HCT116 (cell line): Measurements from ENCODE around the gene MAP1LC3B. TPM values are rescaled to one million over a fixed set of nuclear protein-coding genes. Genes with fewer than 3 reads are reported as not detected.

ENCODE experiments used
- ATAC-seq: fragments of 200-7000 bp; cut with Tn5 transposase; 2 replicates; pipeline ENCODE4 v1.9.1; 2020; ENCODE audit warnings: mild to moderate bottlenecking, moderate library complexity
- BruUV-seq: library from RNA; stranded (reverse); fragments of 400-500 nt; replicated peaks from 2 replicates; lab custom pipeline; 2021; lab: Mats Ljungman, UMichigan
- CTCF ChIA-PET: fragments of 300-600 bp; sonication (Branson Sonifier 250); formaldehyde crosslinking; loops from one replicate; lab custom pipeline; 2021; ENCODE audit warnings: antibody characterized with exemption; lab: Charles Lee
- POLR2A ChIA-PET: fragments of 300-600, 350-600 bp; sonication (Branson Sonifier 250); formaldehyde crosslinking; loops from one replicate; lab custom pipeline; 2021; ENCODE audit warnings: antibody characterized with exemption; lab: Charles Lee
- RAD21 ChIA-PET, 2 experiments: fragments of 300-600 bp; sonication (Branson Sonifier 250); formaldehyde crosslinking; loops; one replicate each; lab custom pipeline; 2023; ENCODE audit warnings: low total read pairs in 2 of 2; ENCODE audit not compliant: uncharacterized antibody in 2 of 2, unreplicated experiment in 2 of 2, low non-redundant PET in 1 of 2; lab: Charles Lee
- DNase-seq: peaks from one replicate; pipeline ENCODE4 v3.0.0-alpha.2; 2010; ENCODE audit warnings: low read depth, low spot score
- H2AFZ ChIP-seq: fragments of 200-600 bp; shearing (Covaris generic), sonication (generic); 2 replicates; pipeline ENCODE4 v1.6.1; 2017; ENCODE audit warnings: low read depth, mixed run types, mixed read lengths, antibody characterized with exemption, low read length; ENCODE audit not compliant: poor library complexity, severe bottlenecking
- H3K27ac ChIP-seq: 2 replicates; pipeline ENCODE4 v1.5.1; 2012; ENCODE audit warnings: low read depth, low read length
- H3K27me3 ChIP-seq: fragments of 200-600 bp; sonication (generic); 2 replicates; pipeline ENCODE4 v1.6.1; 2016; ENCODE audit warnings: mixed run types, low read length, mixed read lengths; ENCODE audit not compliant: insufficient read depth
- H3K36me3 ChIP-seq, 2 experiments: fragments of 200-500 bp in 1 of 2; fragments of 200-600 bp in 1 of 2; sonication (Bioruptor generic) in 1 of 2; sonication (generic) in 1 of 2; 2 replicates each; pipeline versions ENCODE4 v1.5.1 to v1.6.1; 2014 to 2016; ENCODE audit warnings: low read length in 2 of 2, inconsistent platforms in 1 of 2, mixed read lengths in 1 of 2, mixed run types in 1 of 2; ENCODE audit not compliant: insufficient read depth in 2 of 2, control insufficient read depth in 1 of 2
- H3K4me1 ChIP-seq, 2 experiments: fragments of 200-600 bp in 1 of 2; sonication (generic) in 1 of 2; 2 replicates each; pipeline versions ENCODE4 v1.5.1 to v1.6.1; 2012 to 2017; ENCODE audit warnings: low read length in 2 of 2, inconsistent platforms in 1 of 2, mild to moderate bottlenecking in 1 of 2, mixed read lengths in 1 of 2, mixed run types in 1 of 2, moderate library complexity in 1 of 2; ENCODE audit not compliant: insufficient read depth in 2 of 2, control insufficient read depth in 1 of 2
- H3K4me2 ChIP-seq: fragments of 200-600 bp; sonication (generic); 2 replicates; pipeline ENCODE4 v1.6.1; 2017; ENCODE audit warnings: mixed run types, low read length, mixed read lengths
- H3K4me3 ChIP-seq, 2 experiments: fragments of 200-600 bp in 1 of 2; sonication (generic) in 1 of 2; replicated peaks in 1 of 2; 2 replicates each; pipeline ENCODE4 v1.5.1; 2011 to 2016; ENCODE audit warnings: low read length in 2 of 2, control low read depth in 1 of 2, low read depth in 1 of 2, mild to moderate bottlenecking in 1 of 2, mixed read lengths in 1 of 2, mixed run types in 1 of 2
- H3K79me2 ChIP-seq: fragments of 200-600 bp; sonication (generic); 2 replicates; pipeline ENCODE4 v1.6.1; 2017; ENCODE audit warnings: mild to moderate bottlenecking, mixed run types, low read length, moderate library complexity, mixed read lengths; ENCODE audit not compliant: insufficient read depth
- H3K9ac ChIP-seq: fragments of 200-600 bp; sonication (generic); 2 replicates; pipeline ENCODE4 v1.6.1; 2016; ENCODE audit warnings: low read length, mixed read lengths
- H3K9me2 ChIP-seq: fragments of 200-600 bp; sonication (generic), shearing (Covaris generic); 2 replicates; pipeline ENCODE4 v1.6.1; 2017; ENCODE audit warnings: mixed run types, mild to moderate bottlenecking, moderate library complexity; ENCODE audit not compliant: insufficient read depth
- H3K9me3 ChIP-seq, 2 experiments: fragments of 200-500 bp in 1 of 2; fragments of 200-600 bp in 1 of 2; sonication (Bioruptor generic) in 1 of 2; sonication (generic) in 1 of 2; 2 replicates each; pipeline ENCODE4 v1.6.1; 2014 to 2017; ENCODE audit warnings: low read length in 2 of 2, mixed read lengths in 2 of 2, inconsistent platforms in 1 of 2, low read depth in 1 of 2, mild to moderate bottlenecking in 1 of 2, mixed run types in 1 of 2, moderate library complexity in 1 of 2; ENCODE audit not compliant: control insufficient read depth in 1 of 2, insufficient read depth in 1 of 2
- H4K20me1 ChIP-seq: fragments of 200-600 bp; sonication (generic), shearing (Covaris generic); 2 replicates; pipeline ENCODE4 v1.6.1; 2017; ENCODE audit warnings: mixed run types, mild to moderate bottlenecking, moderate library complexity; ENCODE audit not compliant: insufficient read depth
- CEBPB ChIP-seq: IDR thresholded peaks from 2 replicates; pipeline ENCODE4 v1.6.1; 2012; ENCODE audit warnings: low read depth
- EGR1 ChIP-seq: IDR thresholded peaks from 2 replicates; pipeline ENCODE4 v1.6.1; 2012; ENCODE audit warnings: low read depth
- EZH2 ChIP-seq: fragments of 200-600 bp; sonication (generic); IDR thresholded peaks from 2 replicates; pipeline ENCODE4 v1.6.1; 2017; ENCODE audit warnings: antibody characterized with exemption, mixed run types
- EZH2phosphoT487 ChIP-seq: fragments of 200-600 bp; IDR thresholded peaks from 2 replicates; pipeline ENCODE4 v1.6.1; 2018; ENCODE audit warnings: antibody characterized with exemption, borderline replicate concordance
- FOSL1 ChIP-seq: IDR thresholded peaks from 2 replicates; pipeline ENCODE4 v1.6.1; 2012; ENCODE audit warnings: low read depth
- JUND ChIP-seq: IDR thresholded peaks from 2 replicates; pipeline ENCODE4 v1.6.1; 2012
- POLR2A ChIP-seq: IDR thresholded peaks from 2 replicates; pipeline ENCODE4 v1.7.0; 2011; ENCODE audit warnings: borderline replicate concordance; ENCODE audit not compliant: insufficient read depth, insufficient read length; ENCODE audit errors: extremely low read depth
- POLR2AphosphoS5 ChIP-seq: IDR thresholded peaks from 2 replicates; pipeline ENCODE4 v1.6.1; 2011; ENCODE audit warnings: mild to moderate bottlenecking, low read depth, low read length, moderate library complexity
- RAD21 ChIP-seq: IDR thresholded peaks from 2 replicates; pipeline ENCODE4 v1.6.1; 2012; ENCODE audit warnings: low read depth, mild to moderate bottlenecking
- SRF ChIP-seq: IDR thresholded peaks from 2 replicates; pipeline ENCODE4 v1.6.1; 2012; ENCODE audit warnings: low read depth
- TCF7L2 ChIP-seq: IDR thresholded peaks from 2 replicates; pipeline ENCODE4 v1.7.0; 2011; ENCODE audit warnings: borderline replicate concordance, inconsistent platforms; ENCODE audit not compliant: insufficient read depth, insufficient read length; ENCODE audit errors: extremely low read depth
- YY1 ChIP-seq: IDR thresholded peaks from 2 replicates; pipeline ENCODE4 v1.6.1; 2011; ENCODE audit warnings: low read length, low read depth, moderate library complexity, mild to moderate bottlenecking; ENCODE audit not compliant: insufficient replicate concordance; ENCODE audit errors: extremely low read depth
- ZFX ChIP-seq: fragments of 450-650 bp; IDR thresholded peaks from 2 replicates; pipeline ENCODE4 v1.6.1; 2017
- intact Hi-C: fragments of 100-400 bp; cut with micrococcal nuclease; formaldehyde crosslinking; loops from 2 replicates; pipeline ENCODE4 v1.10.0; 2022
- total RNA-seq: library from RNA; stranded (reverse); gene quantifications from one replicate; pipeline ENCODE4 v1.2.1, GENCODE V29; 2021; ENCODE audit not compliant: unreplicated experiment
- TF ChIP-seq, protein P1 (sequence below): IDR thresholded peaks from 2 replicates; pipeline ENCODE4 v1.6.1; 2012
- TF ChIP-seq, protein P2 (sequence below): IDR thresholded peaks from 2 replicates; pipeline ENCODE4 v1.6.1; 2012

Gene MAP1LC3B
- total RNA-seq, 1 experiment from 2014 or later, result 93.8 TPM

GRCh38 chr16:87410530-87410929 is 18.4 kb downstream of the MAP1LC3B start:
- intact Hi-C loops, result no loop called here
- BruUV-seq, result no TSS peak
- no peaks in the 10 kb centered on the region for H3K79me2 ChIP-seq
- ChIA-PET RAD21 (no interaction called here), POLR2A (no interaction called here), CTCF (interaction anchor here (0.9 to 1.2 kb wide), 2 partner anchors 51 to 225 kb away, joined by 3 to 5 read pairs; no protein-coding TSS in a partner anchor)
- ATAC-seq (no peak), DNase-seq (no peak)
- peaks cover 24 to 36% of the 10 kb centered on the region in 2 experiments for H3K4me1 ChIP-seq
- H3K4me3 ChIP-seq, result no peak overlapping the region
- no peak overlapping the region for H2AFZ ChIP-seq
- no peak overlapping the region for H3K27ac ChIP-seq
- H3K9me3 ChIP-seq, result no peaks in the 10 kb centered on the region
- H3K9ac ChIP-seq, result no peak overlapping the region
- no peak overlapping the region for H3K4me2 ChIP-seq
- no peaks in the 10 kb centered on the region for H3K9me2 ChIP-seq
- TF ChIP-seq POLR2A (no peak), SRF (no peak), POLR2AphosphoS5 (no peak), ZFX (no peak), EZH2phosphoT487 (no peak), RAD21 (no peak), YY1 (no peak), EZH2 (no peak), TCF7L2 (no peak), EGR1 (no peak), CEBPB (no peak), JUND (no peak), FOSL1 (no peak)
- TF ChIP-seq, protein P1, sequence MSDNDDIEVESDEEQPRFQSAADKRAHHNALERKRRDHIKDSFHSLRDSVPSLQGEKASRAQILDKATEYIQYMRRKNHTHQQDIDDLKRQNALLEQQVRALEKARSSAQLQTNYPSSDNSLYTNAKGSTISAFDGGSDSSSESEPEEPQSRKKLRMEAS, result no peak
- TF ChIP-seq, protein P2, sequence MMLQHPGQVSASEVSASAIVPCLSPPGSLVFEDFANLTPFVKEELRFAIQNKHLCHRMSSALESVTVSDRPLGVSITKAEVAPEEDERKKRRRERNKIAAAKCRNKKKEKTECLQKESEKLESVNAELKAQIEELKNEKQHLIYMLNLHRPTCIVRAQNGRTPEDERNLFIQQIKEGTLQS, result no peak
- peaks cover 25% of the 10 kb centered on the region for H4K20me1 ChIP-seq
- H3K27me3 ChIP-seq, result no peaks in the 10 kb centered on the region
- peaks cover 26 to 28% of the 10 kb centered on the region in 2 experiments; a peak in 3 of 4 replicates for H3K36me3 ChIP-seq
